ENCODE data around the gene LIMS2.

The LIMS2 gene

DNA sequence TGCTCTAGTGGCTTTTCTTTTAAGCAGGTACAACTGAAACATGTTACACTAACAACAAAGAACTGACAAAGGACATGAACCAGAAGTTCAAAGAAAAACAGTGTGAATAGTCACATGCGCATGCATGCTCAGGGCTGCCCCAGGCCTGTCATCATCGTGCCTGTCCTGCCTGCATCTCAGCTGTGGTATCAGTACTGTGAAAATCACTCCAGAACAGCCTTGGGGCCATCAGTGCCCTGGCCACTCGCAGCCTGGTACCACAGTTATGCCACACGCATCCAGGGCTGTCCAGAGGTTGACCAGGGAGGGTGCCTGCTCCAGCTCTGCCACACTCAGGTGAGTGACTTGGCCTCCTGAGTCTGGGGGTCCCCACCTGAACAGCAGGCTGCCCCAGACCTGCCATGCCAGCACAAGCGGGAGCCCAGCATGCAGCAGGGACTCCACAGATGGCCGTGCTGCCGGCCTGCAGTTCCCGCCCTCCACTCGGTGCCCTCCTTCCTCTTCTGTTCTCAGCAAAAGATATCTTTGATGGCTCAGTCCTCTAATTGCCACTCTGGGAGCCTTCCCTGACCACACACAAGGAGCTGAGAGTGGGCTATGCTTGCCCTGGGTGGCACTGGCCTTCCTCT is 12.3 kb downstream of the LIMS2 start:
- H3K4me3 ChIP-seq (replicated peaks in 1 of 2; ENCODE audit: low read depth in 2 of 2, low read length in 2 of 2) = no peak overlapping the region
- no peak for DNase-seq (ENCODE audit: low read depth in 2 of 2)
- TF ChIP-seq CTCF (IDR thresholded peaks at IDR 0.05; ENCODE audit: low read depth, low read length) = no peak

GRCh38 chr2:127661949-127662510 is 13.3 kb downstream of the LIMS2 start:
- H3K4me3 ChIP-seq (replicated peaks in 1 of 2; ENCODE audit: low read depth in 2 of 2, low read length in 2 of 2) = no peak overlapping the region
- no peak for TF ChIP-seq CTCF (IDR thresholded peaks at IDR 0.05; ENCODE audit: low read depth, low read length)
- DNase-seq (ENCODE audit: low read depth in 2 of 2) = peak; percentile 24 to 54

- H3K4me3 ChIP-seq (replicated peaks in 1 of 2; ENCODE audit: low read depth in 2 of 2, low read length in 2 of 2) = no peak overlapping the region
- TF ChIP-seq CTCF (IDR thresholded peaks at IDR 0.05; ENCODE audit: low read depth, low read length) = no peak
- peak; percentile 81 to 84 for DNase-seq (ENCODE audit: low read depth in 2 of 2)
Observed at GRCh38 chr2:127661072-127661649, 14.2 kb downstream of the LIMS2 start.

DNA sequence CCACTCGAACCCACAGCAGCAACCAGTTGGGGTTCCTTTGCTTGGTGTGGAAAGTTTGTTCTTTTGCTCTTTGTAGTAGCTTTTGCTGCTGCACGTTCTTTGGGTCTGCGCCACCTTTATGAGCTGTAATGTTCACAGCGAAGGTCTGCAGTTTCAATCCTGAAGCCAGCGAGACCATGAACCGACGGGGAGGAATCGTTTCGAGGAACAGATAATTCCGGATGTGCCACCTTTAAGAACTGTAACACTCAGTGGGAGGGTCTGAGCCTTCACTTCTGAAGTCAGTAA is 15.1 kb downstream of the LIMS2 start:
- no peak overlapping the region for H3K4me3 ChIP-seq (replicated peaks in 1 of 2; ENCODE audit: low read depth in 2 of 2, low read length in 2 of 2)
- no peak for DNase-seq (ENCODE audit: low read depth in 2 of 2)
- no peak for TF ChIP-seq CTCF (IDR thresholded peaks at IDR 0.05; ENCODE audit: low read depth, low read length)

DNA sequence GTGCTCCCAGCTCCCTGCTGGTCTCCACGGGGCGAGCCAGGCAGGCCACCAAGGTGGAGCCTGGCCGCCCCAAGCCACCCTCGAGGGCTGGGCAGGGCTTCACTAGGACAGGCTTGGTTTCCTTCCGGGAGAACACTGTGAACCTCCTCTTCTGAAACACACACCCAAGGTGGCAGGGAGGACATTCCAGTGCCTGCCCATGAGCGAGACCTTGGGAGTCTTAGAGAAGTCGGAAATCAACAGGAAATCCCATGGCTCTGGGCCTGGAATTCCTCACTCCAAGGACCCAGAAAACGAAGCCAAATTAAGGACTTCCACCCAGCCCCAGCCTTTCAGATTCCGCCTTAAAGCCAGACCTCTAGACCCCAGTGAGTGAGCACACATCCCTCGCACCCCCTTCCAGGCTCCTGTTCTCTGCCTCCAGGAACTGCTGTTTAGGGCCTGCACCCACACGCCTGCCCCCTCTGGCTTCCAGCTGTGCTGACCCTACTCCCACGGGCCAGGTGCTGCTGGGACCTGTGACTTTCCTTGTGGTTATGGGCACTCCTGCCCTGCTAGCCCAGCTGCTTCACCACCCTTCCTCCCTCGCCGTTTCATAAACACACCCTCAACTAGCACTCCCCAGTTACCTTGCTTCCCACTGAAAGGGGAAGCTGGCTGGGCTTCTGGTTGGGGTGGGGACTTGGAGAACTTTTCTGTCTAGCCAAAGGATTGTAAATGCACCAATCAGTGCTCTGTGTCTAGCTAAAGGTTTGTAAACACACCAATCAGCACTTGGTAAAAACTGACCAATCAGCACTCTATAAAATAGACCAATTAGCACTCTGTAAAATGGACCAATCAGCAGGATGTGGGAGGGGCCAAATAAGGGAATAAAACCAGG is 15.7 kb downstream of the LIMS2 start:
- H3K4me3 ChIP-seq (replicated peaks in 1 of 2; ENCODE audit: low read depth in 2 of 2, low read length in 2 of 2) = no peak overlapping the region
- TF ChIP-seq CTCF (IDR thresholded peaks at IDR 0.05; ENCODE audit: low read depth, low read length) = no peak
- DNase-seq (ENCODE audit: low read depth in 2 of 2) = peak in 1 of 2 donors; percentile 66

DNA sequence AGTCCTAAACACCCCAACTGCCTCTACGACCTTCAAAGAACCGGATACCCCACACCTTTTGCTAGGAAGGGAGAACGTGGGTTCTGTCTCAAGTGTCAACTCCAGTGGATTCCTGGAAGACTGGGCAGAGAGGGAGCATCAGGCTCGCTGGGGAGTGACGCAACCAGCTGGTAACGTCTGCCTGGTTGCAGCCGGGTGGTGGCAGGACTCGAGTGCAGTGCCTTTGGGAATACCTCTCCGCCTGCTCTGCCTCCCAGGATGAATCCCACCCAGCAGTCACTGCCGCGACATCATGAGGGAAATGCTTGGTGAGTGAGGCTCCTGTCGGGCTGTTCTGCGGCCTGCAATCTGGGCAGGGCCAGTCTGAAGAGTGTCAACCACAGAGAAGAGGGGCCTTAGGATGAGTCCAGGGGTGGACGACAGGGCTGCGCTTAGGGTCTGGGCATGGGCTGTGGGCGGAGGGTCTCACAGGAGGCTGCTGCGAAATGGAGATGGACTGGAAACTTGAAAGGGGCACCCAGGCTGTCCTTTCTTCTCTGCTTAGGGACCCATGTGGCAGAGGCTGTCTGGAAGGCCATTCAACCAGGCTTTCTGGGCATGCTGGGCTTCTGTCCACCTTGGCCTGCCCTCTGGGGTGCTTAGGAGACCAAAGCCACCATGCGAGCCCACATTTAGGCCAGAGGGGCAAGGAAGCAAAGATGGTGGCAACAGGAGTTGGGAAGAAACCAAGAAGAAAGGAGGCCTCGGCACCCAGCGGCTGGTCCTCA is 16.5 kb downstream of the LIMS2 start:
- no peak for TF ChIP-seq CTCF (IDR thresholded peaks at IDR 0.05; ENCODE audit: low read depth, low read length)
- no peak overlapping the region for H3K4me3 ChIP-seq (replicated peaks in 1 of 2; ENCODE audit: low read depth in 2 of 2, low read length in 2 of 2)
- no peak for DNase-seq (ENCODE audit: low read depth in 2 of 2)
